ENCODE results near the gene CDKAL1.
"Not testable (repeated sequence)": the region's sequence is repeated elsewhere in the genome, so short reads cannot be mapped to it uniquely, and the experiment has no call there.

CDKAL1 gene

GRCh38 chr6:20719980-20720379 lies 185.7 kb downstream of the CDKAL1 start:
- H3K4me3 ChIP-seq (ENCODE audit: low read depth, low read length), result no peak overlapping the region
- DNase-seq (ENCODE audit: low read depth, low spot score), result no peak
- ChIA-PET POLR2A (no interaction called here), CTCF (no interaction called here)
- TF ChIP-seq CTCF (IDR thresholded peaks at IDR 0.05; ENCODE audit: insufficient read depth, low read length, missing control alignments), result no peak

- DNase-seq (ENCODE audit: low read depth, low spot score); CTCF ChIA-PET; H3K4me3 ChIP-seq (ENCODE audit: low read depth, low read length); POLR2A ChIA-PET: not testable (repeated sequence)
These were observed 186.9 kb downstream of the CDKAL1 start for GRCh38 chr6:20721121-20721520.

- H3K4me3 ChIP-seq (ENCODE audit: low read depth, low read length), result no peak overlapping the region
- DNase-seq (ENCODE audit: low read depth, low spot score), result no peak
- ChIA-PET POLR2A (no interaction called here), CTCF (no interaction called here)
- TF ChIP-seq CTCF (IDR thresholded peaks at IDR 0.05; ENCODE audit: insufficient read depth, low read length, missing control alignments), result no peak
These were observed 188.2 kb downstream of the CDKAL1 start for GRCh38 chr6:20722455-20722854.

GRCh38 chr6:20723236-20723635 lies 189.0 kb downstream of the CDKAL1 start:
- no peak for TF ChIP-seq CTCF (IDR thresholded peaks at IDR 0.05; ENCODE audit: insufficient read depth, low read length, missing control alignments)
- DNase-seq (ENCODE audit: low read depth, low spot score), result no peak
- CTCF ChIA-PET, result no interaction called here
- H3K4me3 ChIP-seq (ENCODE audit: low read depth, low read length), result no peak overlapping the region
- POLR2A ChIA-PET, result no interaction called here

GRCh38 chr6:20724443-20725190 lies 190.4 kb downstream of the CDKAL1 start:
- no peak overlapping the region for H3K4me3 ChIP-seq (ENCODE audit: low read depth, low read length)
- ChIA-PET POLR2A (no interaction called here), CTCF (no interaction called here)
- no peak for DNase-seq (ENCODE audit: low read depth, low spot score)
- TF ChIP-seq CTCF (IDR thresholded peaks at IDR 0.05; ENCODE audit: insufficient read depth, low read length, missing control alignments), result no peak

- H3K4me3 ChIP-seq (ENCODE audit: low read depth, low read length); DNase-seq (ENCODE audit: low read depth, low spot score); POLR2A ChIA-PET; CTCF ChIA-PET: not testable (repeated sequence)
These were observed 191.0 kb downstream of the CDKAL1 start for GRCh38 chr6:20725235-20725634.

- ChIA-PET CTCF (no interaction called here), POLR2A (no interaction called here)
- DNase-seq (ENCODE audit: low read depth, low spot score), result no peak
- TF ChIP-seq CTCF (IDR thresholded peaks at IDR 0.05; ENCODE audit: insufficient read depth, low read length, missing control alignments), result no peak
- no peak overlapping the region for H3K4me3 ChIP-seq (ENCODE audit: low read depth, low read length)
These were observed 194.8 kb downstream of the CDKAL1 start for GRCh38 chr6:20729086-20729485.

- POLR2A ChIA-PET; DNase-seq (ENCODE audit: low read depth, low spot score); CTCF ChIA-PET: not testable (repeated sequence)
These were observed 198.1 kb downstream of the CDKAL1 start for GRCh38 chr6:20732362-20732761.

More at GRCh38 chr6:20732362-20732761, 198.1 kb downstream of the CDKAL1 start:
- H3K4me3 ChIP-seq (ENCODE audit: low read depth, low read length), result not testable (repeated sequence)
